GF-D8 (cell line): ENCODE data around the gene SCYGR3.

Experiments
- DNase-seq: peaks from one replicate; lab custom pipeline; 2025; lab: John Stamatoyannopoulos, UW

Gene SCYGR3, protein sequence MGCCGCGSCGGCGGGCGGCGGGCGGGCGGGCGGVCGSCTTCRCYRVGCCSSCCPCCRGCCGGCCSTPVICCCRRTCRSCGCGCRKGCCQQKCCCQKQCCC

DNA sequence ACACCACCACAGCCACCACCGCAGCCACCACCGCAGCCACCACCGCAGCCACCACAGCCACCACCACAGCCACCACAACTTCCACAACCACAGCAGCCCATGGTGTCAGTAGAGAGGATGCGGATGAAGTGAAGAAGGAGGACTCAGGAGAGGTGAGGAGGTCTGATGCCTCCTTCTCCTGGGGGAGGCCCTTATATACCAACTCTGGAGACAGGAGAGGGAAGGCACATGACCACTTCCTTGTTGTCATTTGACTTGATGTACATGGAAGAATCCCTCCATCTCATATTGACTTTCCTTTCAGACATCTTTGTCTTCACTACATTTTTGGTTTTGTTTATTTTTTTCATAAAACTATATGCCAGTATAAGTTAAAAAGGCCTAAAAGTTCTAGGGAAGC, at the start of gene SCYGR3:
Gene SCYGR3 (minus strand): TSS at position 101 of the 400 bp plus-strand sequence. CDS start 0 bp downstream, at position 101.
- DNase-seq = no peak

DNA sequence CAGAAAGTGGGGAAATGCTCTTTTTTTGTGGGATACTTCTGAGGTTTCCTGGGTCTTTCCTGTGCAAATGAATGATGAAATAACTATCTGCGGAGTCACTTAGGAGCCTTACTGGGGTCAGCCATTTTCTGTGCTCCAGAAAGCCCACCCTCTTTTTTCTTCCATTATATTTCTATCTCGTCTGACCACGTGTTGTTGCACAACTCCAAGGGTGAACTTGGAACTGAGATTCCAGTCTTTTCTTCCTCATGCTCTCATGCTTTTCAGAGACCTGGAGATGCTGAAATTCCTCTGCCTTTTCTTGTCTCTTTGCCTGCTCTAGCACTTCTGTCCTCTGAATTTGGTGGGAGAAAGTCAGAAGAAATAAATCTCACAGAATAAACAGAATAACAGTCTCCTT, 47.2 kb upstream of the SCYGR3 start:
- no peak for DNase-seq

DNA sequence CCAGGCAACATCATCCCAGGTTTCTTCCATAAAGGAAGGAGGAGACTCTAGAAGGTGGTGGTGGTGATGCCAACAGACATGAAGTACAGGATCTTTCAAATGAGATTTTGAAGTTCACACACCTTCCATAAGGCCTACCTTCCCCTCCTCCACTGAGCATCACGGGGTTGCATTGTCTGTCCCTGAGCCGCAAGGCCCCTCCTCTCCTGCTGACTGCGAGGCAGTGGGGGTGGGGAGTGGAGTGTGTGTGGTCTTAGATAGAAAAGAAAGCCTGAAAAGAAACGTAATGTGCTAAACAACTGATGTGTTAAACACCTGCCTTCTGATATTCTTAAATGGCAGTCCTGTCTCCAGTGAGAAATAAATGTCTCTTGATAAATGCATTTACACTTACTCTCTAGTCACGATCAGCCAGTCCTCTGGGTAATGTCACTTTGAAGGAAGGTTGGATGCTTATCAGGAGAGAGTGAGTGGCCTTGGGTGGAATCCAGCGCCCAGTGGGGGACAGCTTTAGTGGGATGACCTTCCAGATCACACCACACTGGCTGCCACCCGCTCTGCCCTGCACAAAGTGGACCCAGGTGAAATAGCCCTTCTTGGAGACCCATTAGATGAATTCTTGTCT, 46.5 kb upstream of the SCYGR3 start:
- DNase-seq = no peak

DNA sequence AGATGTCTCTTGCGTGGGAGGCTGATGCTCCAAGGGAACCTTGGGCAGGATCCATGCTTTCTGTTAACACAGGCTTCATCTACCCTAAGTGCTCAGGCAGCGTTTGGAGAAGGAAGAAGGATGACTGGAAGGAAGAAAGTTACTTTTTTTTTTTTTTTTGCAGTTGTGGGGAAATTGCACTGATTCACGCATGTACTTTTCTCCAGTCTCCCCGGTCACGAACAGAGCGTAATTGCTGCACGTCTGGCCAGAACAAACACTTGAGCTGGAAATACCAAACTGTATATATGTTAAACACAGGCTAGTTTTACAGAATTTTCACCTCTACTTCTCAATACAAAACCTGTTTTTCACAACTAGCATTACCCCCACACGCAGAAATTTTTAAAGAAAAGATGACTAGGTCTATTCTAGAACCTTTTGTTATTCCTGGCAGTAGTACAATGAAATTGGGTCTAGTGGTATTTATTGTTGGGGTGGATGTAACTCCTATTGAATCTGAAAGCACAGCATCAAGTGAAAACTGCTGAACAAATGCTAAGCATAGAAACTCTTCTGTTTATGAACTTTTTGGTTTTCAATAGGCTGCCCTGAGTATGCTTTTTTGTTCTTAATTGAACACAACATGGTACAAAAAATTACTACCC, 42.7 kb upstream of the SCYGR3 start:
- no peak for DNase-seq

DNA sequence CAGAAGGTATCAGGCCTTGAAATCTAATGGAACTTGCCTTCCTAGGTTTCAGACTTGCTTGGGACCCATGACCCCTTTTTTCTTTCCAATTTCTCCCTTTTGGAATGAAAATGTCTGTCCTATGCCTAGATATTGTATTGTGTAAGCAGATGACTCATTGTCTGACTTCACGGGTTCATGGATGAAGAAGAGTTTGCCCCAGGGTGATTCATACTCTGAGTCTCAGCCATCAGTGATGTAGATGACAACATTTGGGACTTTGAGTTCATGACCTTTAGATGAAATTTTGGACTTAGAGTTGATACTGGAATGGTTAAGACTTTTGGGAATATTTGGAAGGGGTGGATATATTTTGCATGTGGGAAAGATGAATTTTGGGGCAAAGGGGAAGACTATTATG, 40.8 kb upstream of the SCYGR3 start:
- no peak for DNase-seq

DNA sequence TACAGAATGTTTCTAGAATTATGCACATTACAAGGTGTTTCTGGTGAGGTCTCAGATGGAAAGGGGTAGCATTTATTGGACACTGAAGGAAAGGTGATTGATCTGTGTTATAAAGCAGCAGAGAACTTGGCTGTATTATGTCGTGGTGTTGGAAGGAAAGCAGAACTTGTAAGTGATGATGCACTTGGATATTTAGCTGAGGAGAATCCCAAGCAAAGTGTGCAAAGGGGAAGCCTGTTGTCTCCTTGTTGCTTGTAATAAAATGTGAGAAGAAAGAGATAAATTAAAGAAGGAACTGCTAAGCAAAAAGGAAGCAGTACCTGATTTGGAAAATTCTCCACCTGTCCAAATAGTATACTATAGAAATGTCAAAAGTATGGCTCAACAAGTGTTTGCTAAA, 39.8 kb upstream of the SCYGR3 start:
- no peak for DNase-seq

DNA sequence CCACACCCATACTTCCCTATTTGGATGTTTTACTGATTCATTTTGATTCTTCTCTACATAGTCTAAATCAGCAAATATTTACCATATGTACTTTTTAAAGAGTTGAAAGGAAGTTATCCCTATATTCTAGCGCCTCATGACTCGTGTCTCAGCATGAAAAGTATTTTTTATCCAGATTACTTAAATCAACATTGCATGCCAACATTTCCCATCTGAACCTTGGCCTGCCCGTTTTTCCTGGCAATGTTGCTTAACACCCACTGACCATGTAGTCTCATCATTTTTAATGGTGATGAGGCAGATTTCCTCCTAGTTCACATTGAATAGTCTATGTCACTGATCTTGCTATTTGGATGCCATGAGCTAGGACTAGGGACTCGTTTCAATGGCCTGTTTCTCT, 38.8 kb upstream of the SCYGR3 start:
- no peak for DNase-seq

DNA sequence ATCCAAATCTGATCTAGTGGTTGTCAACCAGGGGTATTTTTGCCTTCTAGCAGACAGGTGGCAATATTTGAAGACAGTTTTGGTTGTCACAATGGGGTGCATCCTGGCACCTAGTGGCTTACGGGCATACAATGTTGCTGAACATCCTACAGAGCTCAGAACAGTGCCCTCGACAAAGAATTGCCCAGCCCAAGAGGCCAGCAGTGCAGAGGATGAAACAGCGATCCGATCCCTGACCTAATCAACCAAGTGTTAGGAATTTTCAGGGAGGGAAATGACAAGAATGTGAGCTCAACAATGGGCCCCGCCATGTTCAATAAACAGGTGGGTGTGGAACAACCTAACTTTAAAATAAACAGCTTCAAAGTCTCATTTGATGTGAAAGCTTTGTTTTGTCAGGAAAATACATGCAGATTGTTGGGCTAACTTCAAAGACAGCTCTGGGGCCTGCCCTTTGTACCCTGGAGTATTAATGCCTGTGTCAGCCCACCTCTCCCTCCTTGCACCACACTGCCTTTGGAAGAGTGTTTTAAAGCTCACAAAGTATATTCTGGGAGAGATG, 29.4 kb upstream of the SCYGR3 start:
- DNase-seq = no peak

DNA sequence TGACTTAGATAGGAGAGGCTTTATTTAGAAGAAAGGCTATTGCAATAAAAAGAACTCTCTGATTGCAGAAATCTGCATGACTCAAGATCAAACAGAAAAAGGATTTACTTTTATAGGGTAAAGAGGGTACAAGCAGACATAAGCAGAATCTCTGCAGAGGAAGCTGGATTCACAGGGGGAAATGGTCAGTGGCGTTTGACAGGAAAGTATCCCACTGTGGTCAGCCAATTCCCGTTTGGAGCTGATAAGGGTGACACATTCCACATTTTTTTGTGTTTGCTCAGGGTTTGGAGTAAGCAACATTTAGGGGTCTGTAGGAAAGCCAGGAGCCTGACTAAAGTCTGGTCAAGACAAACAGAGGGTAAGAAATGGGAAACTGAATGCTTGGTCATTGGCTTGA, 28.0 kb upstream of the SCYGR3 start:
- no peak for DNase-seq

DNA sequence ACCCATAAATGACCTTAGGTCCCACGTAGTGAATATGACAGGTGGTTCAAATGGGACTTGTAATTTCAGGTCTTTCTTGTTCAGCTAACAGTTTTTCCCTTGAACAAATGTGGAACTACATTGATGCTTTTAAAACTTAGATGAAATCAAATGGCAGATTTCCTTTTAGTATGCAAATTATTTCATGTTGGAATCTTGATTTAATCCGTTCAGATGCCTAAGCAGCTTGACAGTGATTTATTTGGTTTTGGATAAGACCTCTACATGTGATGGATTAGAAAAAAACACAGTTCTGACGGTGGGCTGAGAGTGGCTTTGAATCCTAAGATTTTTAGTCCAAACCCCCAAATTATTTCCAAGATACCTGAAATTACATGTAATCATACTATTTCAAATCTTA, 19.6 kb upstream of the SCYGR3 start:
- no peak for DNase-seq

DNA sequence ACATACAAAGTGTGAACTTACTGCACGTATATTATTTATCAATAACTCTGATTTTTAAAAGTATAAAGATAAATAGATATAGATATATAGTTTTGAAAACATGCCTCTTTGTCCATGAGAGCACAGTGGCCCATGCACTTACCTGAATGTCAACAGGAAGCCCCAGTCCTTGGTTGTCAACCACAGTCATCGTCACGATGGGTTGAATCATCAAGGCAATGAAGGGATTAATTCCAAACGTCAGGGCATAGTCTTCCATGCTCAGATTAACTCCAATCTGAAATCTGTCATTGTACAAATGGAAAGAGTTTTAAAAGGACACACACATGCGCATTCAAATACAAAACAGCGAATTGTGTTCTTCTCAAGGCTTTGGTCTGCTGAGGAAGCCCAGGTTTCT, 18.2 kb upstream of the SCYGR3 start:
- no peak for DNase-seq

DNA sequence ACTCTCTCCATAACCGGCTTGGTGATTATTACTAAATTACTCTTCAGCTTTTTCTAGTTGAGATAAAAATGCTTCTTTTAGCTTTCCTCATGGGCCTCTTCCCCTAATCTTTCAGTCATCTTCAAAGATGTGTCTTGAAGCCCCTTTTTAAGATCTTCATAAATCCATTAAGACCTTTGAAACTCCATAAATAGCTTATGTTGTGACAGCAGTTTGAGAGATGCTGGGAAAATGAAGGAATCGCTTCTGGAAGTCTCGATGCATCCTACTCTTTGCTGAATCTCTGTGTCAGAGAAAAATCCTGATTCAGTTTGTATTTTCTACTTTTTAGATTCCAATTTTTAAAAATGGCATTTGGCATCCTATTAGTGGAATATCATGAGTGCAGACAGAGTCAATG, 15.7 kb upstream of the SCYGR3 start:
- DNase-seq = no peak

DNA sequence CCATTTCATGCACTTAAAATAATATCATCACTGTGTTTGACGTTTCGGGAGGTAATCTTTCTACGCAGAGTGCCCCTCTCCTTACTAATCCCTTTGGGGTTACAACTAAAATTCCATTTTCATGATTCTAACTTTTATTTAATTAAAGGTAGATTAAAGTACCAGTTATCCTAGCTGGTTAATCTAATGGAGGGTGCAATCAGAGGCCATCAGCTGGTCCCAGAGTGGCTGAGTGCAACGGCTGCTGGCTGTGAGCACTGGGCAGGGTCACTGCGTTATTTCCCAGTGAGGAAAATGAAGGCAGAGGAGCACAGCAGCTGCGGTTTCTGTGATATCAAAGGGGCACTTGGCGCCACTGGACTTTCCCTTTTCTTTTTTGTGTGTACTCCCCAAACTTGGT, 14.8 kb upstream of the SCYGR3 start:
- DNase-seq = no peak

DNA sequence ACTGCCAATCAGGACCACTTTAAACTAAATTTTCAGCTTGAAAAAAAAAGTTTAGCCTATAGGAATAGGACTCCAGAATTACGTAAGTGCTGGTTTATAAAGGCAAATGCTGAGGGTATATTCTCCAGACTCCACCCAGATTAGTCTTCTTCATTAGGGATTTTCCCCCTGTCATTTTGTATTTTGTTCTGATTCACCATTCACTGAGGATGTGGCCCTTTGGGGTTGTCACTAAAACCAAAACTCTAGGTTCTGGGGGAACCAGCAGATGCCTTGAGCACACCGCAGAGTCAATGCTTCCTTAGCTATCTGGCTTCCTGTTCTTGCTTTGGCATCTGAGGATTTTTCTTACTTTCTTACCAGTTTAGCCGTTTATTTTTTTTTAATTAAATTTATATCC, 13.1 kb upstream of the SCYGR3 start:
- DNase-seq = no peak

DNA sequence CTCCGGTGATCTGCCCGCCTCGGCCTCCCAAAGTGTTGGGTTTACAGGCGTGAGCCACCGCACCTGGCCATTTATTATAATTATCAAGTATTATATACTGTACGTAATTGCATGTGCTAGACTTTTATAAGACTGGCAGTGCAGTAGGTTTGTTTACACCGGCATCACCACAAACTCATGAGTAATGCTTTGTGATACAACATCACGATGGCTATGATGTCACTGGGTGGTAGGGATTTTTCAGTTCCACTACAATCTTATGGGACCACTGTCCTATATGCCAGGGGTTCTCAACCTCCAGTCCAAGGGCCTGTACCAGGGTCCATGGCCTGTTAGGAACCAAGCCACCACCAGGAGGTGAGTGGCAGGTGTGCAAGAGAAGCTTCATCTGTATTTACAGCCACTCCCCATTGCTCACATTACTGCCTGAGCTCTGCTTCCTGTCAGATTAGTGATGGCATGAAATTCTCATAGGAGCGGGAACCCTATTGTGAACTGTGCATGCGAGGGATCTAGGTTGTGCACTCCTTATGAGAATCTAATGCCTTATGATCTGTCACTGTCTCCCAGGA, 12.0 kb upstream of the SCYGR3 start:
- no peak for DNase-seq

DNA sequence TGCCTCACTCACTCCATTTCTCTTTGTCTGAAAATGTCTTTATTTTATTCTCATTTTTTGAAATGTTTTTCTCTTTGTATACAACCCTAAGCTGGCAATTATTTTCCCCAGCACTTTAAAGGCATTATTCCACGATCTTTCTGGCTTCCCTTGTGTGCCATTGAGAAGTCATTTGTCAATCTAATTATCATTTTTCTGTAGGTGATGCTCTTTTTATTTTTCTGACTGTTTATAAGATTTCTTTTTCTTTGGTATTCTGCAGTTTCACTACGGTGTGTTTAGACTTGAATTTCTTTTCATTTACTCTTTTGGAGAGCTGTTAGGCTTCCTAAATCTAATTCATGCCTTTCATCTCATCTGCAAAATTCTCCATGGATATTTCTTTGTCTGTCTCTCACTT, 10.8 kb upstream of the SCYGR3 start:
- no peak for DNase-seq

DNA sequence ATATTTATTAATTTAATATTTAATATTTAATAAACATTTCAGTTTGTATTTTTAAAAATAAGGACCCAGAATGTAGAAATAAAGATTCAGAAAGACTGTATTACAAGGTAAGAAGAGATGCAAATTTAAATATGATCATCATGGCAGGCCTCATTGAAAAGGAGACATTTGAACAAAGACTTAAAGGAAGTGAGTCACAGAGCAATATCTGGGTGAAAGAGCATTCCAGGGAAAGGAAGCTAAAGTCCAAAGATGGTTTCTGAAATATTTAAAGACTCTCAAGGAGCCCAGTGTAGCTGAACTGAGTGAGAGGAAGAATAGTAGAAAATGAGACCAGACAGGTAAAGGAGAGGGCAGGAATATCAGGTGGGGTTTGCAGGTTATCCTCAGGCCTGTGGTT, 8.6 kb upstream of the SCYGR3 start:
- no peak for DNase-seq

DNA sequence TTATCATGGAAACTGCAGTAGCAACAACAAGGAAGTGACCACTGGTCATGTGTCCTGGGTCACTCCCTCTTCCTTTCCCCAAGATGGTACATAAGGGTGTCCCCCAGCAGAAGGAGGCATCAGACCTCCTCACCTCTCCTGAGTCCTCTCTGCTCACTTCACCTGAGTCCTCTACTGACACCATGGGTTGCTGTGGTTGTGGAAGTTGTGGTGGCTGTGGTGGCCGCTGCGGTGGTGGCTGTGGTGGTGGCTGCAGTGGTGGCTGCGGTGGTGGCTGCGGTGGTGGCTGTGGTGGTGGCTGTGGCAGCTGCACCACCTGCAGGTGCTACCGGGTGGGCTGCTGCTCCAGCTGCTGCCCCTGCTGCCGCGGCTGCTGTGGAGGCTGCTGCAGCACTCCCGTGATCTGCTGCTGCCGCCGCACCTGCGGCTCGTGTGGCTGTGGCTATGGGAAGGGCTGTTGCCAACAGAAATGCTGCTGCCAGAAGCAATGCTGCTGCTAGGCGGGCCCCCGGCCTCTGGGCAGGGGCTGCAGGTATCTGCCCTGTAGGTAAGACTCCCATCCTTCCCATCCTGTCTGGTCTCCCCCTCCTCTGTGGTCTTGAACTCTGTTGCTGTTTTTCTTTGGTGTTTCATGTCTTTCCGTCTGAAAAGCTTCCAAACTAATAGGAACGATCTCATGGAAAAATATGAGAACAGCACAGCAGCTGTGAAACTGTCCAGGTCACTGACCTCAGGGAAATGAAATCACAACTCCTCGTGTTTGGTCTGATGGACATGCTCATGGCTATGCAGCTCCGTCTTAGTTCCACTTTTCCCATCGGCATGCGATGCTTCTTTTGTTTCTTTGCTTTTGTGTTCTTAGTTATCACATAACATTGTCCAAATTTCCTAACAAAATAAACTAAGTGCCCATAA, 2.9 kb upstream of the SCYGR3 start, which contains the start of gene SCYGR4:
Gene SCYGR4 (plus strand): TSS at position 183 of the 915 bp plus-strand sequence. CDS start 0 bp downstream, at position 183.
- DNase-seq = no peak

DNA sequence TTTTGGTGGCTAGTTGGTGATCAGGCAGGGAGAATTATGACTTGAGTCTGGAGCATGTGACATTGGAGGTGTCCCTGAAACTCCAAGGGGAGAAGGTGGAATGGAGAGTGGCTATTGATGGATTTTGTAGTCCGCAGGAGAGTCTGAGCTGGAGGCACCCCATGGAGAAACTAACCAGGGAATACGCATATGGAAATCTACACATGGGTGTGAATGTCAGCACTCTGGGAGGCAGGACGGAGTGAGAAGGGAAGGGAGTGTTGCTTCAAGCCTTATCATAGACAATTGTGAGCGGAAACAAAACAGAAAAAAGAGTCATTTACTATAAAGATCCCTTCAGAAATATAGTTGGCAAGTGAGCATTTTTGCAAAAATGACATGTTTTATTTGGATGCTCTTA, 2.0 kb upstream of the SCYGR3 start:
- no peak for DNase-seq

DNA sequence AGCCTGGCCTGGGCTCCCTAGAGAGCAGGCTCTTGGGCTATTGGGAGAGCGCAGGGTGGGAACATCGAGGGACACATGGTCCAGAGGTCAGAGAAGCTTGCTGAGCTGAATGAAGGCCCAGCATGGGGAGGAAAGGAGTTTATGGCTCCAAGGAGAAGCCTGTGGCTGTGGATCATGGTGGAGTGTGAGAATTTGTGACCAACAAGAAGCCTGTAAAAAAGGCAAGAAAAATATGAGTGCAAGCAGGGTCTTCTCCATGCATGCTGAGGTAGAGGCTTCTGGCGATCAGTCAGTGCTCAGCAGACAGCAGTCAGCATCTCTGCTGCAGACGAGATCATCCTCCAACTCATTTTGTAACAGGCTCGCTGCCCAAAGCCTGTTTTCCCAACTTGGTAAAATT, 1.3 kb upstream of the SCYGR3 start:
- no peak for DNase-seq

DNA sequence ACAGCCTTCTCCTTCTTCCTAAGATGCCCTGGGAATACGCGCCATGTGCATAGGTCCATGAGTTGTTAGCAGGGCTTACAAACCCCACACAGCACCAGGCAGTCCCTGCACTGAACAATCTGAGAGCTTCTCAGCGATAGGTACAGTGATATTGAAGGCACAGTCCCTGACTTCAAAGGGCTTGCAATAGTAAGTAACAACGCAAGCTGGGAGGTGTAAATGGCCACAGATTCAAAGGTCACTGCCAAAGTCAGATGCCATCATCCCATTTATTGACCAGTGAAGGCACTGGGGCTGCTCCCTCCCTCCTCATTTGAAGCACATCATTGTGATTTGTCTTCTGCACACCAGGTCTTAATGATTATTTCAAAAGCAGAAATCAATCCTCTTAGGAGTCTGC, 541 bp upstream of the SCYGR3 start:
- DNase-seq = no peak

DNA sequence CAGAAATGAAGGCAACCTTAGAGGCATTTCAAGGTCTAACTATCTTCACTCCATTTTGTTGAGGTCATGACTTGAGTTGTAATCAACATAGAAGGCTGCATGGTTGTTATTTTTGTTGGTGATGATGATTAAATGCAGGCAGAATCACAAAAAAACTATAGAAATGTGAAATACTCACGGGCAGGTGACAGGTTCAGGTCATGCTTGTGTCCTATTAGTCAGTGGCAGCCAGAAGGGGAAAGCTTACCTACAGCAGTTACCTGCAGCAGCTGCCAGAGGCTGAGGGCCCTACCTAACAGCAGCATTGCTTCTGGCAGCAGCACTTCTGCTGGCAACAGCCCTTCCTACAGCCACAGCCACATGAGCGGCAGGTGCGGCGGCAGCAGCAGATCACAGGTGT, 394 bp downstream of the SCYGR3 start:
- no peak for DNase-seq
